ENCODE results near the gene GDF10.

GDF10 gene

GRCh38 chr10:47303105-47303504, 3.1 kb downstream of the GDF10 start:
- TF ChIP-seq CTCF (conservative IDR thresholded peaks at IDR 0.05): no peak
- no peak overlapping the region for H3K27ac ChIP-seq

- no peak overlapping the region for H3K27ac ChIP-seq
- no peak for TF ChIP-seq CTCF (conservative IDR thresholded peaks at IDR 0.05)
Measured at GRCh38 chr10:47303866-47304265, 3.9 kb downstream of the GDF10 start.

GRCh38 chr10:47305566-47305965, 5.6 kb downstream of the GDF10 start:
- no peak for TF ChIP-seq CTCF (conservative IDR thresholded peaks at IDR 0.05)
- no peak overlapping the region for H3K27ac ChIP-seq

GRCh38 chr10:47306387-47307210, 6.6 kb downstream of the GDF10 start:
- TF ChIP-seq CTCF (conservative IDR thresholded peaks at IDR 0.05): no peak
- no peak overlapping the region for H3K27ac ChIP-seq

- H3K27ac ChIP-seq: no peak overlapping the region
- no peak for TF ChIP-seq CTCF (conservative IDR thresholded peaks at IDR 0.05)
Measured at GRCh38 chr10:47307381-47307780, 7.4 kb downstream of the GDF10 start.

- H3K27ac ChIP-seq: no peak overlapping the region
- no peak for TF ChIP-seq CTCF (conservative IDR thresholded peaks at IDR 0.05)
Measured at GRCh38 chr10:47308775-47309174, 8.8 kb downstream of the GDF10 start.

- no peak overlapping the region for H3K27ac ChIP-seq
- no peak for TF ChIP-seq CTCF (conservative IDR thresholded peaks at IDR 0.05)
Measured at GRCh38 chr10:47309408-47310089, 9.6 kb downstream of the GDF10 start.

Data from VCaP (cell line).